ENCODE measurements around the gene NEU2.

- TF ChIP-seq CTCF (IDR thresholded peaks at IDR 0.05) (no peak), POLR2A (IDR thresholded peaks at IDR 0.05) (no peak)
These were observed 9.9 kb upstream of the NEU2 start for GRCh38 chr2:233022561-233022960.

Measured in heart left ventricle (tissue), 13 donors.